Measurements from ENCODE around the gene ETAA1.
A peak's percentile ranks its signal among the peaks of the same experiment; 100 is the strongest.

Gene ETAA1

GRCh38 chr2:67437114-67437513 lies 40.0 kb downstream of the ETAA1 start:
- DNase-seq (ENCODE audit: low spot score) = no peak

DNA sequence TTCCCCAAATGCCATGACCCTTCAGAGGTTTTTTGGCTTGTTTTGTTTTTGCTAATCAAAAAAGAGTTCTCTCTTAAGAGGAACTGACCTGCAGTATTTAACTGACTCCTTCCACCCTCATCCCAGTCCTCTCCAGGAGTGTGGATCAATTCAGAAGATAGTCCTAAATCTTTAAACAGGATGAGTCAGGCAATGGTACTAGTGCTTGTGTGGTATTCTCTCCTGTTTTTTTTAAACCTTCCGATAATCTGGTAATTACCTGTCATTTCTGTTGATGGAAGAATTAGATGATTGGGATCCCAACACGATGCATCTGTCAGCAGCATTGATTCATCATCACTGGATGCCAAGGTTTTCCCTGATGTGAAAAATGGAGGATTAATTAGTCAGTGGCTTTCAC lies 41.2 kb downstream of the ETAA1 start:
- no peak for DNase-seq (ENCODE audit: low spot score)

DNA sequence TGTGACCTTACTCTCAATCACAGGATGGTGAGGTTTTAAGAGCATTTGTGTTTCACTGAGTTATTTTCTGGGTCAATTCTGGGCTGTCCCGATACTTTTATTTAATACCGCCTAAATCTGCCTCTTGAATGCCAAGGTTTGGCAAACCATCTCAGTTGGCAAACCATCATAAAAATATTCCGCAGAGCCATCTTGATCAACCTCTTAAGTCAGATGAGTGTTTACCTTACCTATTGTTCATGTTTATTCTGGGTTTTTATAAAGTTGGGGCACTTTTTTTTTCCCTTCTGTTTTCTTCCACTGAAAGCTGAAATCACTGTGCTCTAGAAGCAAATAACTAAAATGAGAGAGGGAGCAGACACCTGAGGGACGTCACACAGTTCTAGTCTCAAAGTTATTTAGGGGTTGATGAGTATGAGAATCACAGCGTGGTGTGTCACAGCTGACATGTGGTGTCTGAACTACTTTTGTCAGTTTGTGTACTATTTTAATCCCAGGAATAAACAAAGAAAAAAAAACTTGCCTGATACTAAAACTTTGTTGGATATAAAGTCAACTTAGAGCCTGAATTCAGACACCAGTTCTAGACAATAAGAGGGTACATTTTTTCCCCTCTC lies 48.6 kb downstream of the ETAA1 start:
- DNase-seq (ENCODE audit: low spot score) = no peak

- peak; percentile 6 for DNase-seq (ENCODE audit: low spot score)
These were observed 49.4 kb downstream of the ETAA1 start for GRCh38 chr2:67446491-67446911.

DNA sequence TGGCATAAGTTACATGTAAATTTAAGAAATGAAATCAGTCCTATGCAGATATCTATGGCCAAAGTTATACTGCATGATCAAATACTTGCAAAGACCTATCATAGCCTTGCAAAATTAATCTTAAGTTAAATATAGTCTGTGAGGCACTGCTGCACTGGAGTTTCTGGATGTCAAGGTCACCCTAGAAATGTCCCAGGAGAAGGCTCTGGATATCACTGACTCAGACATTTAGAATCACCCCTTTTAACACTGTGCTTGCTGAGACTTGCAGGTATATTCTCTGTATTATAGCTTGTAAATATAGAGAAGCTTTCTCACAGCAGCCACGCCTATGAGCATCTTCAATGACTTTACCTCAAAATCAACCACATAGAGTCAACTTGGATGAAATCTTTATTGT lies 51.5 kb downstream of the ETAA1 start:
- no peak for DNase-seq (ENCODE audit: low spot score)

DNA sequence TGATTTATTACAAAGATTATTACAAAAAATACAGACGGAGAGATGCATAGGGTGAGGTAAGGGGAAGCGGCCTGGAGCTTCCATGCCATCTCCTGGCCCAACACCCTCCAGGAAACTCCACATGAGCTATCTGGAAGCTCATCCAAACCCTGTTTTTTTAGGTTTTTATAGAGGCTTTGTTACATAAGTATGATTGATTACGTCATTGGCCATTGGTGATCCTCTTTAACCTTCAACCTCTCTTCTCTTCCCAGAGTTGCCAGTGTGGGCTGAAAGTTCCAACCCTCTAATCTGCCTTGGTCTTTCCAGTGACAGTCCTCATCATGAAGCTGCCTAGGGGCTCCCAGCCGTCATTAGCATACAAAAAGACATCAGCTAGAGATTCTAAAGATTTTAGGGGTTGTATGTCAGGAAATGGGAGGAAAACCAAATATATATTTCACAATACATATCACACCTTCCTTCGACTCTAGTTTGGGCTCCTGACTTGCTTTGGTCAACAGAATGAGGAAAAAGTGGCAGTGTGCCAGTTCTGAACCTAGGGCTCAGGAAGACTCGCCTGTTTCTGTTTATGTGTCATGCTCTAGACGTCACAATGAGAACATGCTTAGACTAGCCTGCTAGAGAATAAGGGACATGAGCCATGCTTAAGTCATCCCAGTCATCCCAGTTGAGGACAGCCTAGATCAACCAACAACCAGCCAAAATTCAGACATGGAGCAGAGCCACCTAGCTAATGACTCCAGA lies 54.1 kb downstream of the ETAA1 start:
- DNase-seq (ENCODE audit: low spot score) = peak; percentile 14

DNA sequence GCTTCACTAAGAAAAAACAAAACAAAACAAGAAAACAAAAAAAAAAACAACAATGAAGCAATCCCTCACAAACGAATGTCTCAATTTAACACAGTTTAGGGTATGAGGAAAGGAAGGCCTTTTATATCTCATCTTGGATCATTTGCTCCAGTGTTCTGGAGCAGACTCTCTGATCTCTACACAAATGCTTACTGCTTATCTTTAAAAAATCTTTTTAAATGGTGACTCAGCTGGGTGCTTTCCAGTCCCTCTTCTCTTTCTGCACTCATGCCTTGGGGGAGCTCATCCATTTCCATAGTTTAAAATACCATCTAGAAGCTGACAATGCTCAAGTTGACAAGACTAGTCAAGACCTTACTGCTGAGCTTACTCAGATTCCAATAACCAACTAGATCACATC lies 56.2 kb downstream of the ETAA1 start:
- no peak for DNase-seq (ENCODE audit: low spot score)

GRCh38 chr2:67455219-67456142 lies 58.3 kb downstream of the ETAA1 start:
- no peak for DNase-seq (ENCODE audit: low spot score)

DNA sequence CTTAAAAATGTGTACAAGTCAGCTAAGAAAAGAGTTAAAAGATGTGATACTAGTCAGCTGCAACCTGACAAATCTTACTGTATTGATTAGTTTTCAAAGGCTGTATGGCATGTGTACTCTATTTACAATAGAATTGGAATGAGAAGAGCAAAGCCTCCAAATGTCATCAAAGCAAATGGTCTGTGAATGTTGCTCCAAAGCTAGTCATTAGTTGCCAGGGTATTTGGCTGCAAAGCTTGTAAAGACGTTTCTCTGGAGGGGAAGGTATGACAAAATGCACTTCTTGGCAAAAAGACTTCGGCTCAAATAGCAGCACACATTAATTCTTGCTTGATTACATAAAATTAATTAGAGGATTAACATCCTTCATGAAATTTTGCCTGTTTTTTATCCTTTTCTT lies 59.3 kb downstream of the ETAA1 start:
- DNase-seq (ENCODE audit: low spot score) = no peak

DNA sequence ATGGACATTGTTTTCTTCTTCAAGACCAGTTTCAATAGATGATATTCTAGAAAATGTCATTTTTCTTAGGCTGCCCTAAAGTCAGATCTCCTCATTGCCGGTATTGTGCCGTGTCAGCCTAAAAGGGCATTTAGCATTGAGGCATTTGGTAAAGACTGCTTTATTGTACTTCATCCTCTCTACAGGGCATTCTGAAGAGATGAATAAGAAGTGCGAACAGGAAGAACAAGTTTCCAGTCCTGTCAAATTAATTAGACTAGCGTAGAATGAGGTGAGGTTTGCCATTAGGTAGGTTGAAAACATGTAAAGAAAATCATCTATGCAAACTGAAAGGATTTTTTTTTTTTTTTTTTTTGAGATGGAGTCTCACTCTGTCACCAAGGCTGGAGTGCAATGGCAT lies 60.6 kb downstream of the ETAA1 start:
- DNase-seq (ENCODE audit: low spot score) = no peak

- no peak for DNase-seq (ENCODE audit: low spot score)
These were observed 62.6 kb downstream of the ETAA1 start for GRCh38 chr2:67459761-67460160.

Data from hepatic stellate cell (primary cell).